Mucosa of descending colon (tissue), 3 donors: ENCODE measurements around the gene MAP3K5. TPM values are rescaled to one million over a fixed set of nuclear protein-coding genes. Genes with fewer than 3 reads are reported as not detected.
"Not testable (repeated sequence)": the region's sequence is repeated elsewhere in the genome, so short reads cannot be mapped to it uniquely, and the experiment has no call there.

Experiments used
- ATAC-seq: fragments of 200-7000 bp; cut with Tn5 transposase; one replicate; pipeline ENCODE4 v1.9.1; 2020; ENCODE audit warnings: mild to moderate bottlenecking, moderate library complexity
- DNase-seq, 3 donors: peaks; one replicate each; pipeline ENCODE4 v3.0.0-alpha.2; 2020
- H3K36me3 ChIP-seq: fragments of 200-600 bp; one replicate; pipeline ENCODE4 v1.8.0; 2021; ENCODE audit warnings: low read depth, mild to moderate bottlenecking
- H3K4me1 ChIP-seq: fragments of 200-600 bp; one replicate; pipeline ENCODE4 v1.8.0; 2021; ENCODE audit warnings: low read depth, mild to moderate bottlenecking
- H3K4me3 ChIP-seq: fragments of 200-600 bp; one replicate; pipeline ENCODE4 v1.8.0; 2021; ENCODE audit warnings: mild to moderate bottlenecking
- H3K9me3 ChIP-seq: fragments of 200-600 bp; one replicate; pipeline ENCODE4 v1.8.0; 2021; ENCODE audit warnings: mild to moderate bottlenecking
- intact Hi-C, 2 donors: fragments of 100-400 bp; cut with DNase I in 1 of 2; cut with micrococcal nuclease in 1 of 2; formaldehyde crosslinking; loops; one replicate each; pipeline versions ENCODE4 v1.11.0 to v1.11.1; 2022; cut with DNase I, micrococcal nuclease
- total RNA-seq, 3 donors: library from RNA; stranded (reverse); fragmentation: NEBNext Ultra II Directional in 2 of 3; extraction: Animal tissue kit (Norgen Biotek cat#: 25700) in 2 of 3; gene quantifications; one replicate each; pipeline versions ENCODE4 v1.2.1 to v1.2.4, GENCODE V29; 2021 to 2023
- TF ChIP-seq, protein P1 (sequence below): fragments of 200-600 bp; IDR thresholded peaks from one replicate; pipeline ENCODE4 v1.8.0; 2022; ENCODE audit warnings: antibody characterized with exemption, mild to moderate bottlenecking
- donor health status: DM: no; HTN: no; CAD: no; lungs with moderate emphysema.
- donor health status: DM: no; HTN: no; CAD: no.
- donor health status: DM: no; HTN: yes; CAD: no.

Gene MAP3K5
- total RNA-seq, 3 donors from 2014 or later, result 12.6 to 18.2 (median 16.3) TPM

DNA sequence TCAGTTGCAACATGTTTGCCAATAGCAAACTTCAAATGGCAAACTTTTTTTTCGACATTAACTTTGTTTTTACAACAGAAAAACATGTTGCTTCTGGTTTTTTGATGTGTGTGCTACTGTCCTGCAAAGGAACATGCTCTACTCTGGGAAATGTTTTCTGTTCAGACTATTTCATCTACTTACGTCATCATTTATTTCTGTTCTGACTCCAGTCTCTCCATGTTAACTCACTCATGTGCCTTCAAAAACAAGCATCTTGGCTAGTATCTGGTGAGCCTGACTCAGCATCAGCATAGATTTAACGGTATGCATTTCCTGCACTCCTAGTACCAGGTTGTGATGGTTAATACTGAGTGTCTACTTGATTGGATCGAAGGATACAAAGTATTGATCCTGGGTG is 206.0 kb downstream of the MAP3K5 start:
- H3K4me3 ChIP-seq, result no peak overlapping the region
- H3K9me3 ChIP-seq, result no peaks in the 10 kb centered on the region
- H3K4me1 ChIP-seq, result no peaks in the 10 kb centered on the region
- ATAC-seq (no peak), DNase-seq (no peak)
- intact Hi-C loops, result no loop called here
- no peaks in the 10 kb centered on the region for H3K36me3 ChIP-seq
- TF ChIP-seq, protein P1, sequence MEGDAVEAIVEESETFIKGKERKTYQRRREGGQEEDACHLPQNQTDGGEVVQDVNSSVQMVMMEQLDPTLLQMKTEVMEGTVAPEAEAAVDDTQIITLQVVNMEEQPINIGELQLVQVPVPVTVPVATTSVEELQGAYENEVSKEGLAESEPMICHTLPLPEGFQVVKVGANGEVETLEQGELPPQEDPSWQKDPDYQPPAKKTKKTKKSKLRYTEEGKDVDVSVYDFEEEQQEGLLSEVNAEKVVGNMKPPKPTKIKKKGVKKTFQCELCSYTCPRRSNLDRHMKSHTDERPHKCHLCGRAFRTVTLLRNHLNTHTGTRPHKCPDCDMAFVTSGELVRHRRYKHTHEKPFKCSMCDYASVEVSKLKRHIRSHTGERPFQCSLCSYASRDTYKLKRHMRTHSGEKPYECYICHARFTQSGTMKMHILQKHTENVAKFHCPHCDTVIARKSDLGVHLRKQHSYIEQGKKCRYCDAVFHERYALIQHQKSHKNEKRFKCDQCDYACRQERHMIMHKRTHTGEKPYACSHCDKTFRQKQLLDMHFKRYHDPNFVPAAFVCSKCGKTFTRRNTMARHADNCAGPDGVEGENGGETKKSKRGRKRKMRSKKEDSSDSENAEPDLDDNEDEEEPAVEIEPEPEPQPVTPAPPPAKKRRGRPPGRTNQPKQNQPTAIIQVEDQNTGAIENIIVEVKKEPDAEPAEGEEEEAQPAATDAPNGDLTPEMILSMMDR, result no peak

DNA sequence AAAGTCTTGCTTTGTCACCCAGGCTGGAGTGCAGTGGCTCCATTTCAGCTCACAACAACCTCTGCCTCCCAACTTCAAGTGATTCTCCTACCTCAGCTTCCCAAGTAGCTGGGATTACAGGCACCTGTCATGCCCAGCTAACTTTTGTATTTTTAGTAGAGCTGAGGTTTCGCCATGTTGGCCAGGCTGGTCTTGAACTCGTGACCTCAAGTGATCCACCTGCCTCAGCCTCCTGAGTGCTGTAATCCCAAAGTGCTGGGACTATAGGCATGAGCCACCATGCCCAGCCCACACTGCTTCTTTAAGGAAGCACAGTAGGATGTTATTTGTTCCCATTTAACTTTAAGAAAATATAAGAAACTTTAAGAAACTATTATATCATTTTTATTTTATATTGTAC is 206.8 kb downstream of the MAP3K5 start:
- ATAC-seq, H3K4me1 ChIP-seq, H3K4me3 ChIP-seq, DNase-seq, H3K9me3 ChIP-seq, H3K36me3 ChIP-seq, intact Hi-C loops: not testable (repeated sequence)

DNA sequence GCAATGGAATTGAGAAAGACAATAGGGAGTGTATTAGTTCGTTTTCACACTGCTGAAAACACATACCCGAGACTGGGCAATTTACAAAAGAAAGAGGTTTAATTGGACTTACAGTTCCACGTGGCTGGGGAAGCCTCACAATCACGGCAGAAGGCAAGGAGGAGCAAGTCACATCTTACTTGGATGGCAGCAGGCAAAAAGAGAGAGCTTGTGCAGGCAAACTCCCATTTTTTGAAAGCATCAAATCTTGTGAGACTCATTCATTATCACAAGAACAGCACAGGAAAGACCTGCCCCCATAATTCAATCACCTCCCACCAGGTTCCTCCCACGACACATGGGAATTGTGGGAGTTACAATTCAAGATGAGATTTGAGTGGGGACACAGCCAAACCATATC is 208.0 kb downstream of the MAP3K5 start:
- H3K4me3 ChIP-seq, ATAC-seq, H3K4me1 ChIP-seq, H3K9me3 ChIP-seq, H3K36me3 ChIP-seq, DNase-seq: not testable (repeated sequence)
- intact Hi-C loops, result loop anchor here in 1 of 2 donors (5.0 kb wide), 1 partner anchor 208 kb away; the partner anchor contains the start of gene MAP3K5

DNA sequence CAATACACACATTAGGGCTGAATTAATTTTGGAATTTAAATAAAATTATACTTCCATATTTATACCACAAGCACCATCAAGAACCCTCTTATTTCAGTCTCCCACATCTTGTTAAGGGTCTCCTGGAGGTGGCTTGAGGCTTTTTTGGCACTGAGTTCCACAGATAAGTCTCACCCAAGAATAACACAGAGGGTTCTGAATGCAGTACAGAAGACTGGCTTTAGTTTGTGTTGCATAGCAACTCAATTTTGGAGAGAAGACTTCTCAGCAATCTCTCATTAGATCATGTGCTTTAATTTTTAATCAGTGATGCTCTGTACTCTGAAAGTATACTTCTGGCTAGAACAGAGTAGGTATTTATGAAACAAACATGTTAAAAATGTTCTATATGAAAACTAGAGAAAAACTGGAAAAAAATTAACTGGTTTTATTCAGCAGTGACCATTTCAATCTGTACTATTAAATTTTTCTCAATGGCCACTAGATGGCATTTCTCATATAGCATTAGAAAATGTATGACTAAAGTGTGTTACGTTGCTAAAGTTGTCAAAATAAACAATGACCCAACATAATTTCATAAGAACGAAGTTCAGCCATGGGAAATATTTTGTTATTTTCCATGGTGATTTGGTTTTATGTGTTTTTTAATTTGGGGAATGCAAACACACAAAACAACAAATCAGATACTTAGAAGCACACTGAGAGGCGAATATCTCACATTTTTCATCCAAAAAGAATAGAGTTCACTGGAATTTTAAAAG is 209.4 kb downstream of the MAP3K5 start:
- Histone ChIP-seq H3K4me1 (no peaks in the 10 kb centered on the region), H3K9me3 (no peaks in the 10 kb centered on the region), H3K36me3 (no peaks in the 10 kb centered on the region), H3K4me3 (no peak overlapping the region)
- ATAC-seq (peak; percentile 65), DNase-seq (no peak)
- intact Hi-C loops, result loop anchor here in 1 of 2 donors (5.0 kb wide), 1 partner anchor 209 kb away; the partner anchor contains the start of gene MAP3K5
- TF ChIP-seq, protein P1, result peak; percentile 17

DNA sequence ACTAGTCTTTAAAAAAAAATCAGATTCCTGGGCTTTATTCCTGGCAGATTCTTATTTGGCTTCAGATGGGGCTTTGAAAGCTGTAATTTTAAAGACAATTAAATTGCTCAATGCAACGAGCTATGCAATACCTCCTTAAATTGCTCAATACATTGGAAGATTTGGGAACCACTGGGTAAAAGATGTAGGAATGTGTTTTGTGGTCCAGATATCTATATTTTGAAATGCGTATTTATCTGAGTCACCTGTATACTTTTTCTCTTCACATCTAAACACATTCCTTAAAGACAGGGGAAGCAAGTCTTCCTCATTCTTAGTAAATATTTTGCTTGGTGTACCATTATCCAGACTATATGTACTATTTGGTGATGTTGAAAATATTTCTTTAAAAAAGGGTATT is 212.5 kb downstream of the MAP3K5 start:
- no peak for DNase-seq
- intact Hi-C loops, result loop anchor here in 1 of 2 donors (5.0 kb wide), 1 partner anchor 213 kb away; the partner anchor contains the start of gene MAP3K5
- no peaks in the 10 kb centered on the region for H3K36me3 ChIP-seq

DNA sequence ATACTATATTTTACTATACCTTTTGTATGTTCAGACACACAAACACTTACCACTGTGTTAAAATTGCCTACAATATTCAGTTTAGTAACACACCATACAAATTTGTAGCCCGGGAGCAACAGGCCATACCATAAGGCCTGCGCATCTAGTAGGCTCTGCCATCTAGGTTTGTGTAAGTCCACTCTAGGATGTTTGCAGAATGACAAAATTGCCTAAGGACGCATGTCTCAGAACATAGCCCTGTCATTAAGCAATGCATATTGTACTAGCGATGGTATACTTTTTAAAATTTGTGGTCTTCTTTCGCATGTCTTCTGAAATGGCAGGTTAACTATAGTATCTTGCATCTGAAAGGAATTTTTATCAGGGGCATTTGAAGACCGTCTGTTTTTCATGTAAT is 215.5 kb downstream of the MAP3K5 start:
- intact Hi-C loops, result no loop called here
- no peaks in the 10 kb centered on the region for H3K36me3 ChIP-seq
- H3K4me1 ChIP-seq, result no peaks in the 10 kb centered on the region
- H3K4me3 ChIP-seq, result no peak overlapping the region
- DNase-seq (no peak), ATAC-seq (no peak)
- TF ChIP-seq, protein P1, result no peak
- H3K9me3 ChIP-seq, result peaks cover 1% of the 10 kb centered on the region

More for the DNA sequence above, 212.5 kb downstream of the MAP3K5 start:
- H3K9me3 ChIP-seq, result no peaks in the 10 kb centered on the region
- no peaks in the 10 kb centered on the region for H3K4me1 ChIP-seq
- TF ChIP-seq, protein P1, result no peak
- ATAC-seq, result no peak
- H3K4me3 ChIP-seq, result no peak overlapping the region
